GM18508 (cell line): Measurements from ENCODE around the gene ILK.

Experiments used
- ATAC-seq: cut with Tn5 transposase; IDR thresholded peaks from one replicate; pipeline ENCODE4 v1.9.1; 2021; ENCODE audit warnings: moderate number of reproducible peaks; ENCODE audit not compliant: insufficient read depth, unreplicated experiment

ILK gene

GRCh38 chr11:6572215-6572614 lies 31.4 kb upstream of the ILK start:
- no peak for ATAC-seq

- no peak for ATAC-seq
Observed at GRCh38 chr11:6574816-6575715, 28.5 kb upstream of the ILK start.

GRCh38 chr11:6576471-6577373 lies 26.9 kb upstream of the ILK start:
- no peak for ATAC-seq

DNA sequence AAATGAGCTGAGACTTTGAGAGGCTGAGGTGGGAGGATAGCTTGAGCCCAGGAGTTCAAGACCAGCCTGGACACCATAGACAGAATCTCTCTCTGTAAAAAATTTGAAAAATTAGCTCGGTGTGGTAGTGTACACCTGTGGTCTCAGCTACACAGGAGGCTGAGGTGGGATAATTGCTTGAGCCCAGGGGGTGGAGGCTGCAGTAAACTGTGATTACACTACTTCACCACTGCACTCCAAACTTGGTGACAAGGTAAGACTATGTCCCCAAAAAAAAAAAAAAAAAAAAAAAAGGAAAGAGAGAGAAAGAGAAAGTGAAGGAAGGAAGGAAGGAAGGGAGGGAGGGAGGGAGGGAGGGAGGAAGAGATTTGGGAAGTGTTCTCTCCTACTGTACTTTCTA lies 25.4 kb upstream of the ILK start:
- ATAC-seq, result no peak

GRCh38 chr11:6579681-6580080 lies 23.9 kb upstream of the ILK start:
- ATAC-seq, result no peak

GRCh38 chr11:6583584-6583983 lies 20.0 kb upstream of the ILK start:
- no peak for ATAC-seq

GRCh38 chr11:6584528-6584927 lies 19.0 kb upstream of the ILK start:
- ATAC-seq, result no peak

- ATAC-seq, result no peak
Observed at GRCh38 chr11:6586434-6587359, 16.9 kb upstream of the ILK start.

DNA sequence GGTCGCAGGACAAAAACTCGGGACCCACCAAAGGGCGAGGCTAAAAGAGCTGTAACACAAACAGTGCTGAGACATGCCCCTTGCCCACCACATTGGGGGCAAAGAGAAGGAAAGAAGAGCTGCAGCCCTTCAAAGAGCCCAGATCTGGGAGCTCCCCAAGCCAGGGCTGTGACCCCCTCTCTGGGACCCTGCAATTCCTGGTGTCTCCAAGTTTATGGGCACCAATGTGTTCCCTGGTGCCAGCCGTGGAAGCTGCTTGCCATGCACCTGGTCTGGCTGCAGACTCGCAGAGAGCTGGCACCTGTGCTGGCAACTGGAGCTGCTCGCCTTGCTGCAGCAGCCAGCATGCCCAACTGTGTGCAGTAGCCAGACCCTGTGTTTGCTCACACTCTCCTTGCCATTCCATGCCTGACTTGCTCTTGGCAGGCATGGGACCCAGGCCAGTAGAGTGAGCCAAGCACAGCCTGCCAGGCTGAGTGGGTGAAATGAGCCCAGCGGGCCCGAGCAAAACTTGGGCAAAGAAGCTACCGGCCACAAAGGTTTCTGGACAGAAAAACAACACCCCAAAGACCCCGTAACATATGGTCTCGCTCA lies 16.1 kb upstream of the ILK start:
- no peak for ATAC-seq

- ATAC-seq, result no peak
Observed at GRCh38 chr11:6588018-6588417, 15.6 kb upstream of the ILK start.

DNA sequence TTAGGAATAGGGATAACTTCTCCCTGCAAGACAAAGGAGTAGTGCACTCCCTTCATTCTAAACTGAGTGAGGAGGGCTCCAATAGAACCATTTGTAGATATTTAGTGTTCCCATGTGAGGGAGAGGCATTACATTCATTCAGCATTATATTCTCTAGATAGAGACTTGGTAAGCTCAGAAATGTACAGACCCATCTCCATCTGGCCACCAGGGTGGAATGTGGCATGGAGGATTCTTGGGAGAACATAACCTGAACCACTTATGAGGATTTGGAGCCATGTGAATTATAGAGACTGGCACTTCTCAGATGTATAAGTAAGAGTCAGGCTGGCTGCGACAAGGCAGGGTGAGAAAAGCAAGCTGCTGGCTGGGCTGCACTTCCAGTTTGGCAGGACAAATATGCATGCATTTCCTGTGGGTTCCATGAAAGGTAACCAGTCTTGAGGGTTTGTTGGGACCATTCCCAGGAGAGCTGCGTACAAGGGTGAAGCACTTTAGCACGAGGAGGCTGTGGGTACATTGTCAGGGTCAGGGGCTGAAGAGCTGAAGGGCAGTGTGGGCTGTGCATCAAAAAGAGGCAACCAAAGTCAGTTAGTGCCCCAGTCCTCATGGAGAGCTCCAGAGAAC lies 9.3 kb upstream of the ILK start:
- ATAC-seq, result no peak

GRCh38 chr11:6596239-6596877 lies 7.2 kb upstream of the ILK start:
- no peak for ATAC-seq

DNA sequence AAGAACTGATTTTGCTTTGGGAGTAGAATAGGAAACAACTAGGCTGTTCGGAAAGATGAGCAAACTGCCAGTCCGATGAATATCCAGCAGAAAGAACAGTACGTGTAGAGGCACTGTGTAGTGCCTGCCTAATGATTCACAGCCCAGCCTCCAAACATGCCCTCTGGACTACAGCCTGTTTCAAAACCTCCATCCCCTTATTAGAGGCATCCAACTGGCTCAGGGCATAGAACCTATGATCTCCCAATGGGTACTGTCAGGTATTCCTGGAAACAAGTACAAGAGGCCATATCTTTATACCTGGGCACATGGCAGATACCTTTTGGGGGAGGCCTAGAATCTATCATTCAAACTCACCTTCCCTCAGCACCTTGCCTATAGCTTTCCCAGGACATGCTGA lies 5.0 kb upstream of the ILK start:
- no peak for ATAC-seq

DNA sequence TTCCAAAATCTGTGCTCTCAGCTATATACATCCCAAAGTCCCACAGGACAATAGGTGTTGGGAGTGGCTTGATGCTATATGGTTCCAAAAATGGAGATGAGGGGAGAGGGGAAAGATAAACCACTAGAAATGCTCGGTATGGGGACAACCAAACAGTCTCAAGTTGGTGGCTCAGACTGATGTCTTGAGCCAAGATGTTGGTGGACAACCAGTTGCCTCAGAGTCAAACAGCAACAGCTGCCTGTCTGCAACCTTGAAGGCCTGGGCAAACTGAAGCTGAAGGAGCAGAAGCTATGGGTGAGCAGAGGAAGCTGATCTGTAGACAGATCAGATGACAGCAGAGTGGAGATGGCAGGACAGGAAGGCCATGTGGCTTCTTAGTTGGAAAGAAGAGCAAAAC lies 4.1 kb upstream of the ILK start:
- ATAC-seq, result no peak

DNA sequence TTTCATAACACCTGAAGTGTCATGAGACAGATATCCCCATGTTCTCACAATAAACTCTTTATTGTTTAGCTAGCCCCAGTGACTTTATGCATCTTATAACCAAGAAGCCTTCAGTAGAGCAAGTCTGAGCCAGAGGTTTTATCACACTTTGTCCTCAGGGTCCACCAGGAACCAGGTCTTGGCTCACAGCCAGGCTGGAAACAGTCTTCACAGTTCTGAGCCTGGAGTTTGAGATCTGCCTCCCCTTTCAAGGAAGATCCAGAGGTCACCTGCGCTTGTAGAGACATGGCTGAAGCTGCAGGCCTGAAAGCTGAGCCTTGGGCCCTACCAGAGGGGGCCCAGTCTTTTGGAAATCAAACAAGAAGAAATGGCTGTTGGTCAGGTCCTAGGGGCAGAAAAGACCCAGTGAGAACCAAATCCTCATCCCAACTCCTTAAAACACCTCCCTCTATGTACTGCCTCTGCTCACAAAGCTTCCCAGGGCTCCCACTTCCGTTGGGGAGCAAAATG lies 3.6 kb upstream of the ILK start:
- no peak for ATAC-seq

DNA sequence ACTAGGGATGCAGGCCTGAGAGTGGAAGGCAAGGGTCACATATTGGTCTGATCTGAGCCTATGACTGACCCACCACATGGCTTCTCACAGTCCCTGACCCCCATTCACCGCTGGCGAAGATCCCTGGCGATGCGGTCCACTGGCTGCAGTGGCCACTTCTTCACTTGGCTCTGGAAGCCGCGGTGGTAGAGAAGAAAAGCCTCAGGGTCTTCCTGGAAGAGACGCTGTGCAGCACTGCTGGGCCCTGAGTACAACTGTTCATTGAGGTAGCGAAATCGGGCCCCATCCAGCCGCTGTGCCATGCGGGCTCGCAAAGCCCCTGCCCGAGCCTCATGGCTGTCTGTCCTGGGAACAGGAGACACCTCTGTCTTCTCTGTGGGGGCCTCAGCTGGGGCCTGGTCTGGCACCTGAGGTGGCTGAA lies 2.5 kb upstream of the ILK start:
- no peak for ATAC-seq

DNA sequence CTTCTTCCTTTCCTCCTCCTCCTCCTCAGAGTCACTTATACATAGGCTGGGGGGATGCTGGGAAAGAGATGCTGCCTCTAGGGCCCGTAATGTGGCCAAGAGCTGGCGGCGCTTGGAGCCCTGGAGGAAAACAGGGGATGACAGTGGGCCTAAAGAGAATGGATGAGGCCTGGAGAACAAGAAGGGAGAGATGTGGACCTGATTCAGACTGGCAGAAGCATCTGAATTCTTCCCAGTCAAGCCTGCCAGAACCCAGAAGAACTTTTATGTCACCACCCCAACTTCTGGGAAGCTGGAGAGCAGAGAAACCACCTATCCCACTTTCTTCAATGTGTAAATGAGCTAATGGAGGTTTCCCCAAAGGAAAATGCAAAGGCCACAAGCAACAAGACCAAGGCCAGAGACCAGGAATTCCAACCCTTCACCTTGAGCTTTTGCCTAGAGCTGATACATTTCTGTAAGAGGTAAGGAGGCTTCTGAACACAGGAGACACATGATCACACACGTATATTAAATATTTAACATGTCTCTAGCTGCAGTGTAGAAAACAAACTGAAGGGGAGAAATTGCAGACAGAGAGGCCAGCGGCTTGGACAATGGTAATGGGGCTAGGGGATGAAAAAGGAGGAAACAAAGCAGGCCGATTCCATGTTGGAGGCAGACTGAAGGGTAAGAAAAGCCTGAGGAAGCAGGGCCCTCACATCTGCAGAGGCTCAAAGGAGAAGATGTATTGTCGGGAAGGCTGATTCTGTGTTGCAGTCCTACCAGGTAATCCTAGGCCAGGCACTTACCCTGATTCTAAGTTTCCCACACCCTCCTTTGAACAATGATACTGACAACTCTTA lies 1.3 kb upstream of the ILK start:
- ATAC-seq, result no peak

DNA sequence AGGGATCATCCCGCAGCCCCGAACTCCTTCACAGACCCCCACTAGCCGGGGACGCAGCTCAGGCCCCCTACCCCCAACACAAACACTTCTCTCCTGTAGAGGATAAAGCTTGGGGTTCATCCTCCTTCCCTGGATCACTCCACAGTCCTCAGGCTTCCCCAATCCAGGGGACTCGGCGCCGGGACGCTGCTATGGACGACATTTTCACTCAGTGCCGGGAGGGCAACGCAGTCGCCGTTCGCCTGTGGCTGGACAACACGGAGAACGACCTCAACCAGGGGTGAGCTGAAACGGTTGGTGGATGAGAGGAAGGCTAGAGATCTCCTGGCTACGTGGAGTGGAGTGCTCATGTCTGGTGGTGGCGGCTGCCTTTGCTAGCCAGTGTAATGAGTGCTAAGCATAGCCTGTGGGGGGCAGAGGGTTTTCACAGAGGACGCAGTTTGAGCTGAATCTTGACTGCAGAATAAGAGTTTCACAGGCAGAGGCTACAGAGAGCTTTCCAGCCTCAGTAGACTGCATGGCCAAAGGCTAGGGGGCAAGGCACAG lies 580 bp downstream of the ILK start:
- ATAC-seq, result peak; percentile 36
